ENCODE results near the gene UBXN7. TPM values are rescaled to one million over a fixed set of nuclear protein-coding genes. Genes with fewer than 3 reads are reported as not detected.
"Not testable (repeated sequence)": the region's sequence is repeated elsewhere in the genome, so short reads cannot be mapped to it uniquely, and the experiment has no call there.

Gene UBXN7
- total RNA-seq, 1 donor from 2014 or later: 18.5 TPM

- DNase-seq (ENCODE audit: low spot score): no peak
- no peak for ATAC-seq
Observed at GRCh38 chr3:196419386-196419785, 12.8 kb downstream of the UBXN7 start.

GRCh38 chr3:196418601-196419000 is 13.6 kb downstream of the UBXN7 start:
- DNase-seq (ENCODE audit: low spot score) (no peak), ATAC-seq (no peak)

GRCh38 chr3:196414469-196414868 is 17.8 kb downstream of the UBXN7 start:
- ATAC-seq: no peak

GRCh38 chr3:196412704-196413103 is 19.5 kb downstream of the UBXN7 start:
- DNase-seq (ENCODE audit: low spot score): no peak
- no peak for ATAC-seq

More at GRCh38 chr3:196414469-196414868, 17.8 kb downstream of the UBXN7 start:
- no peak for DNase-seq (ENCODE audit: low spot score)

- ATAC-seq (no peak), DNase-seq (ENCODE audit: low spot score) (no peak)
Observed at GRCh38 chr3:196409409-196409808, 22.8 kb downstream of the UBXN7 start.

GRCh38 chr3:196408565-196409300 is 23.5 kb downstream of the UBXN7 start:
- DNase-seq (ENCODE audit: low spot score): no peak
- ATAC-seq: no peak

GRCh38 chr3:196406811-196407470 is 25.3 kb downstream of the UBXN7 start:
- no peak for DNase-seq (ENCODE audit: low spot score)
- no peak for ATAC-seq

- DNase-seq (ENCODE audit: low spot score) (no peak), ATAC-seq (no peak)
Observed at GRCh38 chr3:196400331-196400730, 31.9 kb downstream of the UBXN7 start.

- no peak for DNase-seq (ENCODE audit: low spot score)
- no peak for ATAC-seq
Observed at GRCh38 chr3:196399485-196399945, 32.7 kb downstream of the UBXN7 start.

- ATAC-seq (no peak), DNase-seq (ENCODE audit: low spot score) (no peak)
Observed at GRCh38 chr3:196398782-196399181, 33.4 kb downstream of the UBXN7 start.

GRCh38 chr3:196397941-196398340 is 34.3 kb downstream of the UBXN7 start:
- DNase-seq (ENCODE audit: low spot score): no peak
- no peak for ATAC-seq

- ATAC-seq: no peak
Observed at GRCh38 chr3:196390116-196390515, 42.1 kb downstream of the UBXN7 start.

GRCh38 chr3:196388956-196389355 is 43.3 kb downstream of the UBXN7 start:
- DNase-seq (ENCODE audit: low spot score): no peak

More at GRCh38 chr3:196390116-196390515, 42.1 kb downstream of the UBXN7 start:
- no peak for DNase-seq (ENCODE audit: low spot score)

GRCh38 chr3:196387941-196388340 is 44.3 kb downstream of the UBXN7 start:
- not testable (repeated sequence) for ATAC-seq; DNase-seq (ENCODE audit: low spot score)

More at GRCh38 chr3:196388956-196389355, 43.3 kb downstream of the UBXN7 start:
- ATAC-seq: no peak

GRCh38 chr3:196386797-196387196 is 45.4 kb downstream of the UBXN7 start:
- ATAC-seq; DNase-seq (ENCODE audit: low spot score): not testable (repeated sequence)

- DNase-seq (ENCODE audit: low spot score); ATAC-seq: not testable (repeated sequence)
Observed at GRCh38 chr3:196386034-196386433, 46.2 kb downstream of the UBXN7 start.

GRCh38 chr3:196385446-196385845 is 46.8 kb downstream of the UBXN7 start:
- DNase-seq (ENCODE audit: low spot score); ATAC-seq: not testable (repeated sequence)

GRCh38 chr3:196378146-196378841 is 53.9 kb downstream of the UBXN7 start:
- no peak for DNase-seq (ENCODE audit: low spot score)
- no peak for ATAC-seq

- no peak for DNase-seq (ENCODE audit: low spot score)
- no peak for ATAC-seq
Observed at GRCh38 chr3:196377321-196377720, 54.9 kb downstream of the UBXN7 start.

GRCh38 chr3:196365736-196366135 is 66.5 kb downstream of the UBXN7 start:
- ATAC-seq (no peak), DNase-seq (ENCODE audit: low spot score) (no peak)

GRCh38 chr3:196360586-196360985 is 71.6 kb downstream of the UBXN7 start:
- DNase-seq (ENCODE audit: low spot score) (no peak), ATAC-seq (no peak)

Measured in left lobe of liver (tissue), 2 donors.